ENCODE measurements around the gene B4GALNT2. TPM values are rescaled to one million over a fixed set of nuclear protein-coding genes. Genes with fewer than 3 reads are reported as not detected.

B4GALNT2 gene
- polyA plus RNA-seq, 1 experiment: 0.12 TPM

- no peak for DNase-seq (ENCODE audit: low read depth)
- Histone ChIP-seq H3K27me3 (ENCODE audit: control insufficient read depth, insufficient read depth, low read length) (no peaks in the 10 kb centered on the region), H3K36me3 (ENCODE audit: control insufficient read depth, insufficient read depth, low read length) (no peaks in the 10 kb centered on the region), H3K4me3 (ENCODE audit: low read depth, low read length) (no peak overlapping the region)
- ChIA-PET POLR2A (no interaction called here), CTCF (interaction anchor here (1.0 to 2.7 kb wide), 3 partner anchors 10 to 37 kb away, joined by 3 to 12 read pairs (median 6); no protein-coding TSS in a partner anchor)
- TF ChIP-seq, protein P1, sequence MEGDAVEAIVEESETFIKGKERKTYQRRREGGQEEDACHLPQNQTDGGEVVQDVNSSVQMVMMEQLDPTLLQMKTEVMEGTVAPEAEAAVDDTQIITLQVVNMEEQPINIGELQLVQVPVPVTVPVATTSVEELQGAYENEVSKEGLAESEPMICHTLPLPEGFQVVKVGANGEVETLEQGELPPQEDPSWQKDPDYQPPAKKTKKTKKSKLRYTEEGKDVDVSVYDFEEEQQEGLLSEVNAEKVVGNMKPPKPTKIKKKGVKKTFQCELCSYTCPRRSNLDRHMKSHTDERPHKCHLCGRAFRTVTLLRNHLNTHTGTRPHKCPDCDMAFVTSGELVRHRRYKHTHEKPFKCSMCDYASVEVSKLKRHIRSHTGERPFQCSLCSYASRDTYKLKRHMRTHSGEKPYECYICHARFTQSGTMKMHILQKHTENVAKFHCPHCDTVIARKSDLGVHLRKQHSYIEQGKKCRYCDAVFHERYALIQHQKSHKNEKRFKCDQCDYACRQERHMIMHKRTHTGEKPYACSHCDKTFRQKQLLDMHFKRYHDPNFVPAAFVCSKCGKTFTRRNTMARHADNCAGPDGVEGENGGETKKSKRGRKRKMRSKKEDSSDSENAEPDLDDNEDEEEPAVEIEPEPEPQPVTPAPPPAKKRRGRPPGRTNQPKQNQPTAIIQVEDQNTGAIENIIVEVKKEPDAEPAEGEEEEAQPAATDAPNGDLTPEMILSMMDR (IDR thresholded peaks at IDR 0.05; ENCODE audit: insufficient read depth, low read depth, low read length): no peak
These were observed 58.4 kb downstream of the B4GALNT2 start for GRCh38 chr17:49190932-49191331.

GRCh38 chr17:49191409-49191916, 58.9 kb downstream of the B4GALNT2 start:
- TF ChIP-seq, protein P1 (IDR thresholded peaks at IDR 0.05; ENCODE audit: insufficient read depth, low read depth, low read length): no peak
- Histone ChIP-seq H3K36me3 (ENCODE audit: control insufficient read depth, insufficient read depth, low read length) (no peaks in the 10 kb centered on the region), H3K4me3 (ENCODE audit: low read depth, low read length) (peak overlapping the region; percentile 65), H3K27me3 (ENCODE audit: control insufficient read depth, insufficient read depth, low read length) (no peaks in the 10 kb centered on the region)
- POLR2A ChIA-PET: no interaction called here
- no peak for DNase-seq (ENCODE audit: low read depth)
- CTCF ChIA-PET: interaction anchor here (1.4 to 8.7 kb wide), 3 partner anchors 9 to 35 kb away, joined by 7 to 64 read pairs (median 11); no protein-coding TSS in a partner anchor

- ChIA-PET POLR2A (no interaction called here), CTCF (interaction anchor here (0.7 to 8.7 kb wide), 4 partner anchors 9 to 35 kb away, joined by 3 to 64 read pairs (median 9); no protein-coding TSS in a partner anchor)
- TF ChIP-seq, protein P1 (IDR thresholded peaks at IDR 0.05; ENCODE audit: insufficient read depth, low read depth, low read length): peak; percentile 45
- peak overlapping the region; percentile 65 for H3K4me3 ChIP-seq (ENCODE audit: low read depth, low read length)
- H3K27me3 ChIP-seq (ENCODE audit: control insufficient read depth, insufficient read depth, low read length): no peaks in the 10 kb centered on the region
- H3K36me3 ChIP-seq (ENCODE audit: control insufficient read depth, insufficient read depth, low read length): no peaks in the 10 kb centered on the region
- DNase-seq (ENCODE audit: low read depth): peak; percentile 41
These were observed 59.6 kb downstream of the B4GALNT2 start for GRCh38 chr17:49191917-49192741.

- peak overlapping the region; percentile 65 for H3K4me3 ChIP-seq (ENCODE audit: low read depth, low read length)
- ChIA-PET POLR2A (interaction anchor here (0.5 kb wide), 1 partner anchor 163 kb away, joined by 6 read pairs; no protein-coding TSS in a partner anchor), CTCF (interaction anchor here (1.8 to 8.7 kb wide), 2 partner anchors 19 to 33 kb away, joined by 3 to 64 read pairs; no protein-coding TSS in a partner anchor)
- no peak for DNase-seq (ENCODE audit: low read depth)
- no peaks in the 10 kb centered on the region for H3K27me3 ChIP-seq (ENCODE audit: control insufficient read depth, insufficient read depth, low read length)
- H3K36me3 ChIP-seq (ENCODE audit: control insufficient read depth, insufficient read depth, low read length): no peaks in the 10 kb centered on the region
- TF ChIP-seq, protein P1 (IDR thresholded peaks at IDR 0.05; ENCODE audit: insufficient read depth, low read depth, low read length): no peak
These were observed 61.1 kb downstream of the B4GALNT2 start for GRCh38 chr17:49193513-49194296.
